ENCODE data around the gene PCDH9. TPM values are rescaled to one million over a fixed set of nuclear protein-coding genes. Genes with fewer than 3 reads are reported as not detected.

PCDH9 gene
- total RNA-seq, 1 donor from 2014 or later: 52.7 TPM

DNA sequence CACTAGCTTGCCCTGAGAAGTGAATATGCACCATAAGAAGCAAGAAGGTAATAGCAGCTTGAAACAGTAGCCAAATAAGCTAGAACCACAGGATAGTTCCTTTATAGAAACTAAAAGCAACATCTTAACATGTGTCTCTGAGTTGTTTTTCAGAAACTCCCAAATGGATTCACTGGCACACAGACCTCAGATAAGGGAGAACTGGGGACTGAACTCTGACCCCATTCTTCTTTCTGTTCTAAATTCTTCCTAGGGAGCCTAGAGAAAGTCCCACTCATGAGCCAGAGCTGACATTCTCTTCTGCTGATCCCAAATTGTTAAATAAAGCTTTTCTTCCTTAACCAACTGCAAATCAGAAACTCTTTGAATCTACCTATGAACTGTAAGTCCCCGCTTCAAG lies 146.1 kb downstream of the PCDH9 start:
- DNase-seq (ENCODE audit: low spot score): no peak

DNA sequence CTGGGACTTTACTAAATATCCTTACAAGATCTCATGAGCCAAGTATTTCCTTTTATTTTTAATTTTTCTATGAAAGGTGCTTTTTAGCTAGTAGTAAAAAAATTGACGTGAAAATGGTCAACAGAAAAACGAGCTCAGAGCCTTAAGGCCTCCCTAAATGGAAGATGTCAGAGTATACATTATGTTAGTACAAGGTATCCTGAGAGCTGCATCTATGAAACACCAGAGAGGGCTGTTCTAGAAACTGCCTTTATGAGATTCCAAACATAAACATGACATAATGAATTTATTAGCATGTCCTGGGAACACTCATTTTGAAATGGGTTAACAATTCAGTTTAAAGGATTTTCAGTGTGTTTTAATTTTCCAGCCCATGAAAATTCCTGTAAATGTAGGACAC lies 146.6 kb downstream of the PCDH9 start:
- no peak for DNase-seq (ENCODE audit: low spot score)

DNA sequence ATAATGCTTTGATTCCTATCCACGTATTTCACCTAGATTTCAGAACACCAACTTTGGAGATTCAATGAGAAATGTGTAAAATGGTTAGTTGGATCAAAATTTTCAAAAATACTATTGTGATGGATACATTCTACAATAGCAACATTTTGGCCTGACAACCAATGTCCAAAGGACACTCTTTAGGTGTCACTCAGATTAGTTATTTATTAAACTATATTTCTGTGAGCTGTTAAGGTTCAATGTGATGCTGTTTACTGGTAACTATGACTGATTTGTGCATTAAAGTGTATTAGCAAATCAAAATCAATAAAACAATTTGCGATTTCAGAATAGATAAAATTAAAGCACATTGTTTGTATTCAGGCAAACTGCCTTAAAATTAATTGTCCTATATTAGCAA lies 149.8 kb downstream of the PCDH9 start:
- no peak for DNase-seq (ENCODE audit: low spot score)

DNA sequence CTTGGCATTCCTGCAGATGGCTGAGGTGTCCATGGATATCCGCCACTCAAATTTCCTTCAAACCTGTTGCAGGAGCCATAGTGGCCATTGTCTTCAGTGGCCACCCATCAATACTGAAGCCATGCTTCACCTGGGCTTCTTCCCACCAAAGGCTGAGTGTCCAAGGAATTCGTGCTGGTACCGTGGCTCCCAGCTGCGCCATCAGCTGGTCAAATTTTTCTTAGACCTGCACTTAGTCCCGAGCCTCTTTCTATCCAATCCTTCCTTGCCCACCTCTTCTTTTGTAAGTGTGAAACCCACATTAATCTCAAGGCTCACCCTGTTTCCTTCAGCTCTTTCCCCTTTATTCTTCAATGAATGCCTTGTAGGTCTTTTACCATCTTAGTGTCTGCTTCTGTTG lies 152.1 kb downstream of the PCDH9 start:
- DNase-seq (ENCODE audit: low spot score): no peak

DNA sequence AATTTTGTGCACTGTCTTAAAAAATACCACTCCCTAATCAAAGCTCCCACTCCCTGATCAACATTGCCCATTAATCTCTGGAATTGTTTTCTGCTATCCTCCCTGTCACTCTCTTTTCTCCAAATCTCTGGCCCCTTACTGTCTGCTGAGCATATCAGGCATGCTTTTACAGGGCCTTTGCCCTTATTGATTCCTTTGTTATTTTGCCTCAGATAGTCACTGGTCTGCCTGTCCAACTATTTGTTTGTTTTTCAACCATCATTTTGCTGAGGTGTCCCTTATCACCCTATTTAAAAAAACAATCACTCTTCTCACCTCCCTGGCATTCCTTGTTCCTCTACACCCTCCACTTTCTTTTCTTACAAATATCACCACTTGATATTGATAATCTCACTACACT lies 153.0 kb downstream of the PCDH9 start:
- no peak for DNase-seq (ENCODE audit: low spot score)

DNA sequence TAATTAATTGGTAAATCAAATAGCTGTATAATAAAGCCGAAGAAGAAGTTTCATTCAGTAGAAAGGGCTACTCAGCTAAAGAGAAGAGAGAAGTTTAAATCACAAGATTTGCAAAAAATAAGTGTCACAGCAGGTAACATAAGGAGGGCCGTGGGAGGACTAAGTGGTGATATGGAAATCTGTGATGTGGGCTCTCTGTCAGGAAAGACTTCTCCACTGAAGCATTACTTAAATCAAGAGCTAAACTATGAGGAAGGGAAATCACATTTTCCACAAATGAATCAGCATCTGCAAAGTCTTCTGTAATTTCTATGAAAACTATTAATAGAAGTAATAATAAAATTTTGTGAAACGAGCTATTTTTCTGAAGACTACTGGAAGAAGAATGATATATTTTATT lies 153.8 kb downstream of the PCDH9 start:
- DNase-seq (ENCODE audit: low spot score): no peak

DNA sequence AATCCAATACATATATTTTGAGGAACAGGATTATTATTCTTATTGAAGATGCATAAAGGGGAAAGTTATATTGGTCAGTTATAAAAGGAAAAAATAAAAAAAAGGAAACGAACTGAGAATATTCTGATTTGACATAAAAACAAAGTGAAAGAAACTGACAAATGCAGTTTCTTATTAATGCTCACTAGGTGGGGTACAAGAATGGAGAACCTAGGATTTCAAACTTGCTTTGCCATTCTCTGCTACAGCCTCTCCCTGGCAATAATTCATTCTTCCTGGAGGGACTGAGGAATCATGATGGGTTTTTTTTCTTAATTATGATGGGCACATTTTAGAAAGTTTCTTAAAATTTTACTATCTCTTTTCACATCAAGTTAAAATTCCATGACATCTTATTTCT lies 154.9 kb downstream of the PCDH9 start:
- DNase-seq (ENCODE audit: low spot score): no peak

DNA sequence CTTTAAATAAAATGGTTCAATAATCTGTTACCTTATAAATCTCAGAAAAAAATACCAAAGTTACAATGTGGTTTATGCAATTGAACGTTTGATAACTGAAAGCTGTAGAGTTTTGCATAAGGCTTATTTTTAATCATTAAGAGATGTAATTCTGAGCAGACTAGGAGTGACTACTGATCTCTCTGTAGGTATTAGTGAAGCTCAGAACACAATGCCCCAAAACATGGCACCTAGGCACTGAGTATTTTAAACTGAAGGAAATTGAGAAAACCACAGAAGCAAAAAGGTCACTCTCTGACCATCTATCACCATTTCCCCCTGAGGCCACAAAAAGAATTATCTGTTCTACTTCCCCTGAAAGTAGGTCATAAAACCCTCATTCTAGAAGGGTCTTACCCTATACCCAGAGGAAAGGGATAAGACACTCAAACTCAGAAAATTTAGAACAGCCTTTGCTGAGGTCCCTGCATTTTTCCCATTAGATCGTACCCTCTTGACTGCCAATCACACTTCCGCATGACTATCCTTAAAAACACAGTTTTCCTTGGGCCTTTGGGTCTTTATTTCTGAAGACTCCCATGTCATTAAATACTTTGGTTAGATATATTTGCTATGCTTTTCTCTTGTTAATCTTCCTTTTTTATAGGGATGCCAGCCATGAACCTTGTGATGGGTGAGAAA lies 158.1 kb downstream of the PCDH9 start:
- DNase-seq (ENCODE audit: low spot score): no peak

DNA sequence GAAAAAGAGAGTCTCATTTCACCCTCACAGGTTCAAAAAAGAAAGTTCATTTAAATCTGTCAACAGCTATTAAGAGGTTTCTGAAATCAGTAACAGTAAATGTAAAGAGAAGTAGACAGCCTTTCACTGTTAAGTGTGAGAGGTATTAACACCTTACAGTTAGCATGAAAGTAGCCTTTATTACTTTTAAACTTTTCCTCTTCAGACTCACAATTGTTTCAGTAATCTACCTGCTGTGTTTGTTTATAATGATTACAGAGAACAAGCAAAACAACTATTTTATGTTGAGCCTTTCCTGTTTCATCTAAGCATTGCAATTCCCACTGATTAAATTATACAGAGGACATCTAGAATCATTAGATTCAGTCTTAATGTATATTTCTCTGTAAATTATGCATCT lies 159.8 kb downstream of the PCDH9 start:
- DNase-seq (ENCODE audit: low spot score): no peak

DNA sequence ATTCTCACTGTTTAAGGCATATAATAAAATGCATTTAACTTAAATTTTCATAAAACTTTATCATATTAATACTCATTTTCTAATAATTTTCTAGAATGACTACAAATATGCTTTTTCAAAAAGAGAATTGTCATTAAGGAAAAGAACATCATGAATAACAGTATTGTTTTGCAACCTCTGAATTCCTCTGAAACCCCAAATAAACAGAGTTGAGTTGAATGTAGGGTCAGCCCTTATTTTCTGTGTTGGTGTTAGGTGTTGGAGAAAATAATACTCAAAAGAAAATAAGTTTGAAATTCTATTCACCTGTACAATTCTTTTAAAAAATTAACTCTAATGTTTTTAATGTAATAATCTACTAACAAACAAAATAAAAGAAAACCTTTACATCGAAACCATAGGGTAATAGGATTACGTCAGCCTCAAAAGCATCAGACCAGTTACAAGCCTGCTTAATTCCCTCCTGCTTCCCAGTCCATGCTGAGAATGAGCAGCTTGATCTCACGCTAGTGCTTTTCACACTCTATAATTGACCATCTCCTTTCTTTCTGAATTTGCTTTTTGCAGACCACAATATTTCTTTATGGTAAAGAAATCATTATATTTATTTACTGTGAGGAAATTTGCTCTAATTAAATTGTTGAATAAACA lies 160.9 kb downstream of the PCDH9 start:
- no peak for DNase-seq (ENCODE audit: low spot score)

DNA sequence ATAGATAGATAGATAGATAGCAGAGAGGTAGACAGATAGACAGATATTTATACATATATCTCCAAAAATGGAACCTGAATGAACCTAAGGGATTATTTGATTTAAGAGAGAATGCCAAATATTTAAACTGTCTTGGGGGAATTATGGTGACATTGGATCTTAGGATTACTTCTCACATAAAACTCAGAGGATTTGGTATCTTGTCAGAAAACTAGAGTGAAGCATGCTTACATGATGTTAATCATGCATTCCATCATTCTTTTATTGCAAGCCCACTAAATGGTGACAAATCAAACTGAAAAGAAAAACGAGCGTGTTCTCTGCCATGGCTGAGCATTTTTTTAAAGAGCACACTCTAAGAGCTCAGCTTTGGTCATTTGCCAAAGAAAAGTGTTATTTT lies 165.2 kb downstream of the PCDH9 start:
- peak; percentile 18 for DNase-seq (ENCODE audit: low spot score)

DNA sequence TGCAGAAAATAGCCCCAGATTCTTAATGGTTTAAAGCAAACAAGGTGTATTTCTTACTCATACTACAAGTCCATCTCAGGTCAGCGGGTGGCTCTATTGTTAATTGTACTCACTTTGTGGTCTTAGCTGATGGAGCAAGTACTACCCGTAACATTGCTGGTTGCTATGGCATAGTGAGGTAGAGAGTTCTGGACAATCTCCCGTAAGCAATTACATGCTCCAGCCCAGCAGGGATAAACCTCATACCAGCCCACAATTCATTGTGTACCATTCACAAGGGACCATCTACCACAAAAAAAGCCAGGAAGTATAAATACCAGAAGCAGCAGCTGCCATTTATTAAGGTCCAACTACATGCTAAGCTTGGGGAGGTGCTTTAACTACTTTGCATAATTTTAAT lies 167.1 kb downstream of the PCDH9 start:
- no peak for DNase-seq (ENCODE audit: low spot score)

DNA sequence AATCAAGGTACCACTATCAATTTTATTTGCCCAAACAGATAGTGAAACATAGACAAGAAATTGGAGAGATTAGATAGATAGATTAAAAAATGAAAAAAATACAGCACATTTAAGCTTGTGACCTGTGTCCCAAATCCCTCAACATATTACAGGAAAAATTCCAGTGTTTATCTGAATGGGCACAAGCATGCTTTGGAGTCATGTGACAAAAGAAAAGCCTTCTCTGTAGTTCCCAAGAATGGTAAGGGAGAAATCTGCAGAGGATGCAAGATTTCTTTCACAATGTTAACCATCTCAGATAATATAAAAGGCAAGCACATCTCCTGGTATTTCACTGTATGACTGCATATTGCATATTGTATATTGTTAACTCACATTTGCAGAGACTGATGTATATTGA lies 168.0 kb downstream of the PCDH9 start:
- DNase-seq (ENCODE audit: low spot score): no peak

DNA sequence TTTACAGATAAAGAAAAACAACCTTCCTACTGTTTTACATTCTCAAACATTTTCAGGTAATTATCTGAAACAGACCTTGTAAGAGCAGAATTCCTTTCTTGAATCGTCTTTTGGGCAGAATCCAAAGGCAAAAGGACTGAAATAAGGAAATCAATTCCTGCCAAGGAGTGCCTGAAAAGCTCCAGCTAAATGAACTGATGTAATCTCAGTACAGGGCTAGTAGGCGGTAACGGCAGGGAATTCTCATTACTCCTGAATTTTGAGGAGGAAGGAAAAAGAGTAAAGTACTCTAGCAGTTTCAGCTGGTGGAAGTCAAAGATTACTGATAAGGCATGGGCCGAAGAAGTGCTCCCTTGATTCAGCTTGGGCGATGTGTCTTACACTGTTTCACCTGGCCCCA lies 168.4 kb downstream of the PCDH9 start:
- no peak for DNase-seq (ENCODE audit: low spot score)

DNA sequence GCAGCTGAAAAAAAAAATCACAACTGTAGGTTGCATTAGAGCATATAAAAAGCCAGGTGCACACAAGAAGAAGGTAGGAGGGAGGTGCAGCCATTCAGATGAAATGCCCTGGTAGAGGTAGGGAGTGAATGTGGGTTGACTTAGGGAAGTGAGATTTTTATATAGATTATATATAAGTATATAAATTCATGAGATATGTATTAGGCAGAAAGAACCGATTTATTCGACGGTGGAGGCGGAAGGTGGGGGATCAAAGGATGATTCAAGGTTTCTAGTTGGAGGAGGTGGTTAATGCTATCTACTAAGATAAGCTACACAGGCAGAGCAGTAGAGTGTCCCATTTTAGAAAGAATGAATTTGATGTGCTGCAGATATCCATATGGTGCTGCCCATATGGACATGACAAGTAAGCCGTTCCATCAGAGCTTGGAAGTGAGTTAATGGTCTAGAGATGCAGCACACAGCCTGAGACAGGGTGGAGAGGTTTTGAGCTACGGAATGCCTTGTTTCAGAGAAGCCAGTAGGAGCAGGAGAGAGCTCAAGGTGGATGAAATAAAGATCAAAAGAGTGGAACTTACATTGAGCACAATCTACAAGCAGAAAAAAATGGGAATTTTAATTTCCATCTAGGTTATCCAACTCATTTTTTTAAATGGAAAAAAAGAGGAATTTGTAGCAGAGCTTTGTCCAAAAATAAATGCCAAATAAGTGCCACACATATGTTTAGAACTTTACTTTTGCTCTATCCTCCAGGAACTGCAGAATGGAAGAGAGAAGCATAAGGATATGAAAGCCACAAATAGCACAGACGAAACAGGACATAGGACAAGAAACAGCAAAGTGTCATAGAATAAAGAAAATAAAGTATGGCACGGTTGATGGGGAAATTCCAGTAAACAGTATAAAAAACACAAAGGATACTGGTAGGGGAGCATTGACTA lies 177.3 kb downstream of the PCDH9 start:
- DNase-seq (ENCODE audit: low spot score): no peak

DNA sequence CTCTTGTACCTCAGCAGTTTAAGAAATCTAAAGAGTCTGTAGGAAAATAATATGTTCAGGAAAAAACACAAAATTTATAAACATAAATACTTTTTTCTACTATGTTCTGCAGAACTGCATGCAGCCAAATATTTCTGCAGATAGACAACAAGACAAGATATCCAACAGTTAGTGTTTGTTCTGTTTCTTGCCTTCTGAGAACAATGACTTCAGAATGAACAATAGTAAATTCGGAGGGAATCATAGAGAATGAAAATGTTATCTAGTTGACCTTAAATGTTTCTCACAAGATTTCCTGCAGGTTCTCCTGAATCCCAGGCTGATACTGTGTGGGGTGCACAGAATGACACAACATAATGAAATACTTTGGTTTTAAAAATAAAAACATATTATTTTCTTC lies 180.4 kb downstream of the PCDH9 start:
- no peak for DNase-seq (ENCODE audit: low spot score)

DNA sequence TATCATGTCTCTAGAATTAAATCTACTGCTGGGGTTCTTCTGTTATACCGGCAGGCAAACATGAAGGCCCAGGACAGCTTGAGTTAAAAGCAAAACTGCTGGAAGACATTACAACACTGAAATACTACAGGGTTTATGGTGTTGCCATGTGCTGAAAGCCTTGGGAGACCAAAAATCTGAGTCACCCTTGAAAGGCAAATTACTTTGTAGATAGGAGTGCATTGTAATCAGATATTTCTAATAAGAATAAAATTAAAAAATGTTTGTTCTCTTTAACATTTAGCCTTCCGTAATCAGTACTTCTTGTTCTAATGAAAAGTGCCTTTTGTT lies 181.3 kb downstream of the PCDH9 start:
- DNase-seq (ENCODE audit: low spot score): peak; percentile 10

DNA sequence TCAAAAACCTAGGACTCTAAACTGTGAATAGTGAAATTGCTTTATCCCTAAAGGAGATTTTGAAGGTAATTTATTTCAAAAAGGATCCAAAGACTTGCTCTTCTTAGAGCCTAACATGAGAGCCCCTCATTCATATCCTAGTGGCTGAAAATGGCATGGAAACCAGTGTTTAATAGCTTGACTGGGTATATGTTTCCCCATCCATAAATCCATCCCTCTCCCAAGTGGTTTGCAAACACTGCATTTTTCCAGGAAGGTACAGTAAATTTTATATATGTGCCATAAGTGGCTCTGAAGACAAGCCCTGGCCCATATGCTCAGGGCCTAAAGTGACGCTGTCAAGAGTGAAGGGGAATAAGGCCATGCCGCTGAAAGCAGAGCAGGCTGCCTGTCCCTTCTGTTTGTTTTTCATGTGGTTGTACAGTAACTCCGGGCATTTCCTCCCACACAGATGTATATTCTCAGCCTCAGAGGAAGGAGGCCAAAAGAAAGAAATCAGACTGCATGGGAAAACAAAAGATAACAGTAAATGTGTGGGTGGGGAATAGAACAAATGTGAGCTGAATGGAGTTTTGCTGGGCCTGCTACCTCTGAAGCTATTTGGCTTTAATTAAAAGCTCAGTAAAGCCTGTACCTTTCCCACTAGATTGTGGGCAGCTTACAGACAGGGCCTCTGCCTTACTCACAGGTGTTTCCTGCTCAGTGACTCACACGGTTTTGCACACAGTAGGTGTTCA lies 181.9 kb downstream of the PCDH9 start:
- peak; percentile 35 for DNase-seq (ENCODE audit: low spot score)

DNA sequence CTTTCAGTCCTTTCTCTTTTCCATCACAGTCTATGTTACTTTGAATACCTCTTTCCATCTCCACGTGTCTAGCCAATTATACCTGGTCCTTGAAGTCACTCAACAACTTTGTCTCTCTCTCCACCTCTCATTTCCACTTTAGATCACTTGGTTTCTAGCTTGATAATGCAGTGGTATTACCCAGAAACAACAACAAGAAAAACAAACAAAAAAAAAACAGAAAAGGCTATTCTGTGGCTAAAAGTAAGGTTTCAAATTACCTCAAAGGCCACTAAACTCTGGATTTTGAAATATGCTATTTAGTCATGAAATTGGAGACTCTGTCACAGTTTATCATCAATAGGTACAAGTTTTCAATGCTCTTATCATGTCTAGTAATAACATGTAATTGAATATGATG lies 184.8 kb downstream of the PCDH9 start:
- no peak for DNase-seq (ENCODE audit: low spot score)

DNA sequence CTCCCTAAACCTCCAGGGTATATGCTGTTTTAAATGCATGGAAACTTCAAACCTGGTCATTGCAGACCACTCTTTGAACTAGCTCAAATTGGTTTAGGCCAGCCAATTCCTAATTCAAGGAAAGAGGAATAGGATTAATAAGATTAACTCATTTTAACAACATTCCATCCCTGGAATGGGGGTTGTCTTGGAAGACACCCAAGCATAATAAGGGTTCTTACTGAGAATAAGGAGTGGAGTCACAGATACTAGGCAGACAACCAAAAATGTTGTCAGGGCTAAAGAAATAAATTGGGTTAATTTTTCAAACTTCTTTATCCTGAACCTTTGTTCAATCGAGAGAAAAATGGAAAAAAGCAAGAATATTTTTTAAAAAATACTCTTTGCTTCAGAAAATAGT lies 186.2 kb downstream of the PCDH9 start:
- no peak for DNase-seq (ENCODE audit: low spot score)

DNA sequence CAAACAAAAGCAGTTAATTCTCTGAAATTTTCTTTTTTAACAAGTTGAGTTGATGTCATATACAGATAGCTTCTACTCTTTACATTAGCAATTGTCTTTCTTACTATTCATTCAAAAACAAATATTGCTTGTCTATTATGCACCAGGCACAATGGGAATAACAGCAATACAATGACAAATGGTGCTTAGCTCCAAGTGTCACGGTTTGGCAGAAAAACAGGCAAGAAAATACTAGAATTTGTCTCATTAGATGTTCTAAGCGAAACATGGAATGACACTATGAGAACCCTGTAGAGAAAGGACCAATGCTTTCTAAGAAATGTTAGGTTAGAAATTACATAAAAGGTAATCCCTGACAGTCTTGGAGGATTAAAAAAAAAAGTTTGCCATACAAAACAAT lies 187.6 kb downstream of the PCDH9 start:
- DNase-seq (ENCODE audit: low spot score): no peak

Data from umbilical cord (tissue), 2 donors.